HG02642 (cell line): ENCODE results near the gene RHOH.
A peak's percentile ranks its signal among the peaks of the same experiment; 100 is the strongest.
"Not testable (repeated sequence)": the region's sequence is repeated elsewhere in the genome, so short reads cannot be mapped to it uniquely, and the experiment has no call there.

Experiments
- ATAC-seq: cut with Tn5 transposase; IDR thresholded peaks from one replicate; pipeline ENCODE4 v1.9.1; 2021; ENCODE audit warnings: mild to moderate bottlenecking; ENCODE audit not compliant: unreplicated experiment, poor library complexity

The RHOH gene

DNA sequence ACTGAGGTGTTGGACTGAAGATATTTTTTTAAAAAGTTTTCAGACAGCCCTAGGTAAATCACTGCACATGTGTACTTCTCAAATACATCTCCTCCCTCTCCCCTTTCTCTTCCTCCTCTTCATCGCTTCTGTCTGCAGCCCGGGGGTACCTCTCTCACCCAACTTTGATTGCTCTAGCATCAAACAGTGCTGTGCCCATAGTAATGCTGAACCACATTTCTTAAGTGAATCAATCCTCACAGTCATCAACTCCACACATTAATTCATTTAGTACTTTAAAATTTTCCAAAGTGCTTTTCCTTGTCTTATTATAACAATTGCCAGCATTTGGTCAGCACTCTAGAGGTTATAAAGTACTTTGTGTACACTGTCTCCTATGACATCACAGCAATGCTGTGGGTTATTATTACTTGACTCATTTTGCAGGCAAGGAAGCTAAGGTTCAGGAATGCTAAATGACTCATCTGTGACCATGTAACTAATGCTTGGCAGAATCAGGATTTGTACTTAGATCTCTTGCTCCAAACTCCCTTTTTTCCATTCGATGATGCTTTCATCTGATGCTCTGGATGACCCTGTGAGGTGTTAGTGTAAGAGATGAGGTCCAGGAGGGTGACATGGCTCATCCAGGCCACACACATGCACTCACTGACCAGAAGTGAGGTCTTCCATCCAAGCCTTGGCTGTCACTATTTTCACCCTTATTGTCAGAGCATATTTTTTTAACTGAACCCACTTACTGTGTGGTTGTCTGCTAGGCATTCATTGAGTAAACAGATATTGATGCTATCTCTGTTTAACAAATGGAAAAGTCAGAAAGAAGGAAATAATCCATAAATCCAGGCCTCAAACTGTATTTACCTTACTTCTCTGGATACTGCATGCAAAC, 58.8 kb downstream of the RHOH start:
- ATAC-seq, result no peak

DNA sequence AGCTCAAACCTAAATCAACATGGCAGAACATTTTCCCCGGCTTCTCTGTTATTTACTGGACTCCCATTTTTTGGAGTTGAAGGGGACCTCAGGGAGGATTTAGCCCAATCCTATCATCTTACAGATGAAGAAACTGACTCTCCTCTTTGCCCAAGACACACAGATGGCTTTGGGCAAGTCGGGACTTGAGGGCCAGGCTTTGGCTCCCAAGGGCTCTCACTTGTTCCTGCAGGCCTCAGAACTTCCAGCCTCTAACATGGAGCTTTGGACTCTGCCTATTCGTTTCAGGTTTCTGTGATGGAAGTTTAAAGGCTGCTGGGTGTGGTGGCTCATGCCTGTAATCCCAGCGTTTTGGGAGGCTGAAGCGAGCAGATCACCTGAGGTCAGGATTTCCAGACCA, 59.5 kb downstream of the RHOH start:
- ATAC-seq, result no peak

DNA sequence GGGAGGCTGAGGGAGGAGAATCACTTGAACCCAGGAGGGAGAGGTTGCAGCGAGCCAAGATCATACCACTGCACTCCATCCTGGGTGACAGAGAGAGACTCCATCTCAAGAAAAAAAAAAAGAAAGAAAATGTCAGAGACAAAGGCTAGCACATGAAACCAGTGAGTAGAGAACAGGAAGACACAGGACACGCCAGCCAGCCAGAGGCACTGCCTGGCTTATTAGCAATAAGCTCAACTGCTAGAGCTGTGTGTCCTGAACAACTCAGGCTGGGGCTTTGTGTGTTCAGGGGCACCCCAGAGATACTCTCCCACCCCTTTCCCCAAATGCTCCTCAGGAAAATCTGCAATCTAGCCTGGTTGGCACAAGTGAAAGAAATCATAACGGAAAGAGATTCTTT, 60.0 kb downstream of the RHOH start:
- no peak for ATAC-seq

GRCh38 chr4:40258627-40259026, 61.8 kb downstream of the RHOH start:
- ATAC-seq, result no peak

DNA sequence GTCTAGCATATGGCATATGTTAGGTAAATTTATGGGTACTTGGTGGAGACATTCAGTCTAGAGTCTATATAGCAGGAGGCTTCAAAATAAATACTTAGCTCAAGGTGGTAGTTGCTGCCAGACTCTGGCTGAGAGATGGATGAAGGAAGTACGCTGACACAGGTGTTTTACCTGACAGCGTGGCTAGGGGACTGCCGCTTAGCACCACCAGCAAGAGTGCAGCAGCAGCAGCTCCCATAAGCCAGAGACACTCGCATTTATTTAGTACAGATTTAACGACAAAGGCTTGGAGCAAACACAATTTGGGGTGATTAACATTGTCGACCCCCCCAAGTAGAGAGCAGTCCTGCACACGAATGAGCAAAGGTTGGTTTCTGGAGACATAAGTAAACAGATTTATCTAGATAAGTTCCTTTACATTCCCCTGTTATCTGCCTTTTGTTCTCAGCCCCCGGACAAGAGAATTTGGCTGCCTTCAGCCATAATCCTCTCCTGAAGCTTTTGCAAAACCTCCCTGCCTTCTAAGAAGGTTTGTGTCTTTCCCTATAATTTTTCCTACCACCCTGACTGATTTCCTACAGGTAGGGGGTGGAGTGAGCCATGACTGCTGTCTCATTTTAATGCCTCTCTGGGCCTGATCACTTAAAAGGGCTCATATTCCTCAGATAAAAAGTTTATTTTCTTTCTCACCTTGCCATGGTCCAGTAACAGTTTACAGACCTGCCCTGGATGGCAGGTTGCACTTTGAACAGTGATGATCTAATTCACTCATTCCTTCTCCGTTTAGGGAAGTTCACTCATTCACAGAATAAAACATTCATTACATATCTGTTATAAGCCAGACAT, 64.6 kb downstream of the RHOH start:
- no peak for ATAC-seq

DNA sequence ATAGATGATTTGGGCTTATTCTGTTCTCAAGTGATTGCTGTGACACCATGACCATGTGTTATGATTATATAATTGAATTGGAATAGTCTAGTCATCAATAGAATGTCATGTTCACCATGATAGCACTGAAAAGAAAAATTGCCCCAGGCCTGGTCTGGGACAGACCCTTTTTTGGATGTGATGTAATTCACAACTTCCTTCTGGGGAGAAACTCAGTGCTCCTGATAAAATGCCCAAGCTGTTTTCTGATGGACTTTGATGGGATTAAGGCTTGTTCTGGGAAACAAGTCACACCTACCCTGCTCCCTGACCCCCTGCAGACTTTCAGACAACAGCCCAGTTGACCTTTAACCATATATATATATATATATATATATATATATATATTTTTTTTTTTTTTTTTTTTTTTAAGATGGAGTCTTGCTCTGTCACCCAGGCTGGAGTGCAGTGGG, 65.3 kb downstream of the RHOH start:
- no peak for ATAC-seq

GRCh38 chr4:40262861-40263260, 66.0 kb downstream of the RHOH start:
- ATAC-seq, result no peak

GRCh38 chr4:40264497-40264896, 67.7 kb downstream of the RHOH start:
- no peak for ATAC-seq

DNA sequence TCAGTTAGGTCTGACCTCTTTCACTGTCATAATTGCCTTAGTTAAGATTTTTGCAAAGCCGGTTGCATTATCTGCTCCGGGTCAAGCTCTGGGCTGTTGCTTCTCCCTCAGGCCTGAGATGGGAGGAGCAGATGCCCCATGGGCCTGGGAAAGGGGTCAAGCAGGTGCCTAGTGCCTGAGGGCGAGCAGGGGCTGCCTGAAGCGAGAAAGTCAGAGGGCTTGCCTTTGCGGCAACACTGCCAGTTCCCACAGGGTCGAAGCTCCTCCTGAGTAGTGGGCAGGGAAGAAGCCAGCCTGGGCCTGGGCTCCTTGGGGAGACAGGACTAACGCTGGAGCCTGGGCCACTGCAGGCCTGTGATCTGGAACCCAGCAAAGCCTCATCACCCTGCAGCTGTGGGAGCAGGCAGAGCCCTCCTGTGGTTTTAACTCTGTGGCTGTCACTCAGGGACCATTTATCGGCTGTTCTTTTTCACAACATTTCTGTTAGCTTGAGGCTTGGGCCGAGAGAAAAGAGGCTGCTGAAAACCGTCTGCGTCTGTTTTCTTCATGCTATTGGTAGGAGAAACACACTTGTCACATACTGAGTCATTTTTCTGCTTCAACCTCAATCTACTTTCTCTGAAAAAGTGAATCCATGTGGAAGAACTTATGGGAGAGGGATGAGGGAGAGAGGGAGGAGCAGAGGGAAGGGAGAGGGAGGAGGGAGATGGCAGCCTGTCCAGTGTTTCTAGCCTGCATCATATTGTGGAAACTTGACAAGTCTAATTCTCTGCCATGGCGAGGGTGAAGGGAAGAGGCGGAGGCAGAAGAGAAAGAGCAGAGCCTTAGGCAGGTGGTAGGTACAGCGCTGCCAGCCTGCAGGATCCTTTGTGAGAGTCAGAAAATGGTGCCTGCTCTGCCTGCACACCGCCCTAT, 68.4 kb downstream of the RHOH start:
- peak; percentile 67 for ATAC-seq

- ATAC-seq, result peak; percentile 7
Measured at GRCh38 chr4:40265910-40266274, 69.1 kb downstream of the RHOH start.

GRCh38 chr4:40269133-40269532, 72.3 kb downstream of the RHOH start:
- no peak for ATAC-seq

DNA sequence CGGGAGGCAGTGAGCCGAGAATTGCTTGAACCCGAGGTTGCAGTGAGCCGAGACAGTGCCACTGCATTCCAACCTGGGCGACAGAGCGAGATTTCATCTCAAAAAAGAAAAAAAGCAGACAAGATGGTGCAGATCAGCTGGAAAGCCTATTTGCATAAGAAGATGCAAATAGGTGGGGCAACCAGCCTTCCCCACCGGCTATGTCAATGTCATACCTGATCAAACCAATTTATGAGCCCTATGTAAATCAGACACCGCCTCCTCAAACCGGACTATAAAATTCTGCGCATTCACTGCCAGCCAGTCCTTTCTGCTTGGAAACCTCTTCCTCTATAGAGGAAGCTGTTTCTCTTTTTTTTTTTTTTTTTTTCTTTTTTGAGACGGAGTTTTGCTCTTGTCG, 73.8 kb downstream of the RHOH start:
- ATAC-seq, result no peak

DNA sequence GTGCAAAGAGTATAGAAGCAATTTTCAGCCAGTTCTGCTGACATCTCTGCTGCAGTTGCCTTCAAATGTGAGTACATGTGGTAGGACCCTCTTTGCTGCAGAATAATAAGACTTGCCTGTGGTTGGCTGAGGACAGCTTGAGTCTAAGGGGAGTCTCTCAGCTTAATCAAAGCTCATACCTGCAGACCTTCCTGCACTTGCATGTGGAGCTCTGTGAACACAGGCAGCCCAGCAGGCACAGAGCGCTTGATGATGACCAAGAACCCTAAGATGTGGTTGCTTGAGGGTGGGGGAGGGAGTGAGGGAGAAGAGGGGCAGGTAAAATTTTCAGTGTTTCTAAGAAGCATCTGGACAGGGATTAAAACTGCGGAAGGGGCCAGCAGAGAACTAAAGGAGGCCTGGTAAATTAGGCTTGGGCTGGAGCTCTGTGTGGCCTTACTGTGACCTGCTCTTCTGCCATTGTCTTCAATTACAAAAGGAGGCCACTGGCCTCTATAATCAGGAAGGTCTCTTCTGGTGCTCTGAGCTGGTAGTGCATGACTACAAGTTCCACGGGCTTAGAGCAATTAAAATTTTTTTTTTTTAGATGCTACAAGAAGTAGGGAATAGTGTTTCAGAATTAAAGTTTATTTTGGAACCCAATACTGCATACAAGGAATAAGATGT, 78.4 kb downstream of the RHOH start:
- ATAC-seq, result no peak

DNA sequence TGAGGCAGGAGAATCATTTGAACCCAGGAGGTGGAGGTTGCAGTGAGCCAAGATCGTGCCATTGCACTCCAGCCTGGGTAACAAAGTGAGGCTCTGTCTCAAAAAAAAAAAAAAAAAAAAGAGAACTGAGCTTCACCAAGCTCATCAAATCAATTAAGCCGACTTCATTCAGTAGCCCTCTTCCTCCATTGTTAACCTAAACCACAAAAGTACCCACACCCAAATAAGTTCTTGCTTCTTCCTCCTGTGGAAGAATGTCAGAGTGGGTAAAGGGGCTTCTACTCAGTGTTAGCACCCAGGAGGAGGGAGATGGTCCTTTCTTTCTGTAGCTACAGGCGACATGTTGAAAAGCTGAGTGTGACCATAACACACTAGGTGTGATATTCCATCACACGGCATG, 79.7 kb downstream of the RHOH start:
- no peak for ATAC-seq

GRCh38 chr4:40280586-40280985, 83.8 kb downstream of the RHOH start:
- no peak for ATAC-seq

- no peak for ATAC-seq
Measured at GRCh38 chr4:40281099-40281498, 84.3 kb downstream of the RHOH start.

- ATAC-seq, result no peak
Measured at GRCh38 chr4:40281913-40282312, 85.1 kb downstream of the RHOH start.

DNA sequence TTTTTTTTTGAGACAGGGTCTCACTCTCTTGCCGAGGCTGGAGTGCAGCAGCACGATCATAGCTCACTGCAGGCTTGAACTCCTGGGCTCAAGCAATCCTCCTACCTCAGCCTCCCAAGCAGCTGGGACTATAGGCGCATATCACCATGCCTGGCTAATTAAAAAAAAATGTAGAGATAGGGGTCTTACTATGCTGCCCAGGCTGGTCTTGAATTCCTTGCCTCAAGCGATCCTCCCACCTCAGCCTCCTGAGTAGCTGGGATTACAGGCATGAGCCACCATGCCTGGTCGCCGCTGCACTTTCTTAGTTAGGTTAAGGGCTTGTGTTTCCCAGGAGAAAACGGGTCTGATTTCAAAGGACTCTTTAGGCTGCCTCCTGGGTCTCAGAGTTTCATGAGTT, 86.0 kb downstream of the RHOH start:
- ATAC-seq, result not testable (repeated sequence)

GRCh38 chr4:40283413-40283812, 86.6 kb downstream of the RHOH start:
- no peak for ATAC-seq

GRCh38 chr4:40283968-40284367, 87.1 kb downstream of the RHOH start:
- no peak for ATAC-seq
